ENCODE results near the gene HIPK2.

GRCh38 chr7:139575338-139575680 lies 202.5 kb downstream of the HIPK2 start:
- no peak for TF ChIP-seq GATA2 (IDR thresholded peaks at IDR 0.05; ENCODE audit: low read depth, low read length)
- no peak for TF ChIP-seq GATA3 (IDR thresholded peaks at IDR 0.05; ENCODE audit: low read depth, low read length)
